ENCODE measurements around the gene CEP55. TPM values are rescaled to one million over a fixed set of nuclear protein-coding genes. Genes with fewer than 3 reads are reported as not detected.

Gene CEP55
- total RNA-seq, 1 donor from 2014 or later: 0.13 TPM

Other genes starting within 250 kb of the CEP55 start
- 82.5 TPM for gene MYOF, start 14.3 kb upstream of the CEP55 start, total RNA-seq
- gene FFAR4, start 70.1 kb downstream of the CEP55 start, total RNA-seq: 0.08 TPM
- 2.1 TPM for gene RBP4, start 104.6 kb downstream of the CEP55 start, total RNA-seq
- not detected for gene PDE6C, start 115.9 kb downstream of the CEP55 start, total RNA-seq
- gene FRA10AC1, start 206.0 kb downstream of the CEP55 start, total RNA-seq: 21.1 TPM

All from cardiac septum (tissue), 1 donor.